Liver (tissue), 9 donors: ENCODE results near the gene RPS6KA3. TPM values are rescaled to one million over a fixed set of nuclear protein-coding genes. Genes with fewer than 3 reads are reported as not detected.

Experiments used
- DNase-seq: peaks from one replicate; pipeline ENCODE4 v3.0.0-alpha.2; 2017; ENCODE audit warnings: low spot score
- H3K27ac ChIP-seq, 2 donors: one replicate each; pipeline ENCODE4 v1.7.0; 2013; ENCODE audit warnings: inconsistent platforms in 2 of 2, low read length in 2 of 2, control low read depth in 1 of 2, low read depth in 1 of 2, mild to moderate bottlenecking in 1 of 2
- H3K27me3 ChIP-seq, 4 donors: one replicate each; pipeline versions ENCODE4 v1.6.1 to v1.7.0; 2013; ENCODE audit warnings: low read length in 3 of 4, inconsistent platforms in 1 of 4, mild to moderate bottlenecking in 1 of 4, moderate library complexity in 1 of 4; ENCODE audit not compliant: control insufficient read depth in 4 of 4, insufficient read depth in 4 of 4
- H3K36me3 ChIP-seq, 4 donors: one replicate each; pipeline versions ENCODE4 v1.6.1 to v1.7.0; 2013; ENCODE audit warnings: low read length in 3 of 4, mild to moderate bottlenecking in 3 of 4, low read depth in 1 of 4, moderate library complexity in 1 of 4; ENCODE audit not compliant: control insufficient read depth in 4 of 4, insufficient read depth in 3 of 4
- H3K4me1 ChIP-seq, 4 donors: one replicate each; pipeline versions ENCODE4 v1.6.1 to v1.7.0; 2013; ENCODE audit warnings: low read length in 3 of 4, mild to moderate bottlenecking in 3 of 4, moderate library complexity in 1 of 4; ENCODE audit not compliant: control insufficient read depth in 4 of 4, insufficient read depth in 4 of 4
- H3K4me3 ChIP-seq, 3 donors: one replicate each; pipeline versions ENCODE4 v1.6.1 to v1.7.0; 2013; ENCODE audit warnings: low read length in 3 of 3, control low read depth in 1 of 3, low read depth in 1 of 3, mild to moderate bottlenecking in 1 of 3
- H3K9ac ChIP-seq, 2 donors: one replicate each; pipeline ENCODE4 v1.7.0; 2013; ENCODE audit warnings: low read length in 2 of 2, mild to moderate bottlenecking in 2 of 2, moderate library complexity in 2 of 2, control low read depth in 1 of 2, low read depth in 1 of 2
- H3K9me3 ChIP-seq, 4 donors: one replicate each; pipeline versions ENCODE4 v1.6.1 to v1.7.0; 2013; ENCODE audit warnings: low read length in 3 of 4; ENCODE audit not compliant: control insufficient read depth in 4 of 4
- EGR1 ChIP-seq, 2 donors: IDR thresholded peaks; 2 replicates each; pipeline ENCODE4 v1.6.1; 2016 to 2018; ENCODE audit warnings: antibody characterized with exemption in 2 of 2, low read depth in 2 of 2
- FOXA1 ChIP-seq: IDR thresholded peaks from 2 replicates; pipeline ENCODE4 v1.6.1; 2016; ENCODE audit warnings: antibody characterized with exemption
- FOXA2 ChIP-seq: IDR thresholded peaks from 2 replicates; pipeline ENCODE4 v1.6.1; 2016; ENCODE audit warnings: antibody characterized with exemption
- GABPA ChIP-seq, 2 donors: IDR thresholded peaks in 1 of 2; conservative IDR thresholded peaks in 1 of 2; 2 replicates each; pipeline ENCODE4 v1.6.1; 2016; ENCODE audit warnings: antibody characterized with exemption in 2 of 2, mild to moderate bottlenecking in 1 of 2, moderate library complexity in 1 of 2
- HNF4A ChIP-seq, 2 donors: conservative IDR thresholded peaks; 2 replicates each; pipeline ENCODE4 v1.6.1; 2016; ENCODE audit warnings: antibody characterized with exemption in 2 of 2, mild to moderate bottlenecking in 2 of 2
- HNF4G ChIP-seq: IDR thresholded peaks from 2 replicates; pipeline ENCODE4 v1.6.1; 2016; ENCODE audit warnings: antibody characterized with exemption
- JUND ChIP-seq, 2 donors: IDR thresholded peaks; 2 replicates each; pipeline ENCODE4 v1.6.1; 2016; ENCODE audit warnings: antibody characterized with exemption in 2 of 2
- RXRA ChIP-seq, 2 donors: IDR thresholded peaks; 2 replicates each; pipeline ENCODE4 v1.6.1; 2017 to 2018; ENCODE audit warnings: antibody characterized with exemption in 2 of 2, mild to moderate bottlenecking in 1 of 2
- SP1 ChIP-seq: IDR thresholded peaks from 2 replicates; pipeline ENCODE4 v1.6.1; 2018; ENCODE audit warnings: antibody characterized with exemption, mild to moderate bottlenecking
- TAF1 ChIP-seq: conservative IDR thresholded peaks from 2 replicates; pipeline ENCODE4 v1.6.1; 2016; ENCODE audit warnings: antibody characterized with exemption, mild to moderate bottlenecking
- WGBS: extraction: QIAGEN DNeasy Blood & Tissue Kit; methylation state at CpG from one replicate; pipeline ENCODE4 v1.1.7; 2013; 5-methylcytosine and 5-hydroxymethylcytosine counted together
- polyA plus RNA-seq, 2 donors: library from polyadenylated mRNA; stranded (reverse) in 1 of 2; unstranded in 1 of 2; fragments of 200-250 nt in 1 of 2; fragments of >200 nt in 1 of 2; fragmentation: Nextera tagmentation in 1 of 2; extraction: Ambion mirVana in 1 of 2; gene quantifications; one replicate each; pipeline versions ENCODE4 v1.2.1 to v1.2.3, GENCODE V29; 2013 to 2015
- total RNA-seq, 2 donors: library from RNA; depleted of rRNA; stranded (reverse); fragments of >200 nt; gene quantifications; one replicate each; pipeline ENCODE4 v1.2.3, GENCODE V29; 2014
- TF ChIP-seq, protein P1 (sequence below): IDR thresholded peaks from 2 replicates; pipeline ENCODE4 v1.6.1; 2016; ENCODE audit warnings: antibody characterized with exemption, mild to moderate bottlenecking
- TF ChIP-seq, protein P2 (sequence below): IDR thresholded peaks from 2 replicates; pipeline ENCODE4 v1.6.1; 2016; ENCODE audit warnings: antibody characterized with exemption
- TF ChIP-seq, protein P3 (sequence below): fragments of 150-350 bp; IDR thresholded peaks from 2 replicates; pipeline ENCODE4 v1.5.1; 2017; ENCODE audit warnings: improper control_type of control experiment, low read depth, low read length; ENCODE audit not compliant: missing input control
- TF ChIP-seq, protein P4 (sequence below): IDR thresholded peaks from 2 replicates; pipeline ENCODE4 v1.6.1; 2016; ENCODE audit warnings: antibody characterized with exemption
- TF ChIP-seq, protein P5 (sequence below): IDR thresholded peaks from 2 replicates; pipeline ENCODE4 v1.6.1; 2016; ENCODE audit warnings: antibody characterized with exemption
- donor health status: healthy.
- donor health status: healthy.
- donor health status: healthy.
- donor health status: healthy.
- donor health status: healthy.

The RPS6KA3 gene
- total and polyA plus RNA-seq, 4 donors, result 11.1 to 69.7 (median 38.8) TPM

DNA sequence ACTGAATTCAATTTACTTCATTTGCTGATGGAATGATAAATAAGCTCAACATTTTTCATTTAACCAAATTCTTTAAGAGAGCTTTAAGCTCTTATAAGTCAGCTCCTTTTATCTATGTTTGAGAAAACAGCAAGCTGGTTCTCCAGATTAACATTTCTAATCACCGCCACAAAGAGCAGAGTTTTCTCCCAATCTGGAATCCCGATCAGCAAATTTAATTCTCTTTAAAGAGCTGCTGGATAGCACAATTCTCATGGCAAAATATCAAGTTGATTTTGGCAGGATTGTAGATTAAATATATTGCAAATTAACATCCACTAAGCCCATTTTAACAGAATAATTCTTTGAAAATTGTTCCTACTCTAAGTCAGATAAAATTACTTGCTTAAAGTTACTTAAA, 48.8 kb downstream of the RPS6KA3 start:
- Histone ChIP-seq H3K27me3 (no peaks in the 10 kb centered on the region), H3K4me1 (peaks cover 0 to 12% (median 4%) of the 10 kb centered on the region in 4 donors), H3K36me3 (no peaks in the 10 kb centered on the region), H3K9ac (peak overlapping the region; percentile 80 to 97), H3K27ac (peak overlapping the region; percentile 61 to 86), H3K9me3 (no peaks in the 10 kb centered on the region), H3K4me3 (peak overlapping the region in 2 of 3 donors; percentile 34 to 55)
- no peak for DNase-seq
- TF ChIP-seq HNF4G, result no peak
- TF ChIP-seq, protein P1, sequence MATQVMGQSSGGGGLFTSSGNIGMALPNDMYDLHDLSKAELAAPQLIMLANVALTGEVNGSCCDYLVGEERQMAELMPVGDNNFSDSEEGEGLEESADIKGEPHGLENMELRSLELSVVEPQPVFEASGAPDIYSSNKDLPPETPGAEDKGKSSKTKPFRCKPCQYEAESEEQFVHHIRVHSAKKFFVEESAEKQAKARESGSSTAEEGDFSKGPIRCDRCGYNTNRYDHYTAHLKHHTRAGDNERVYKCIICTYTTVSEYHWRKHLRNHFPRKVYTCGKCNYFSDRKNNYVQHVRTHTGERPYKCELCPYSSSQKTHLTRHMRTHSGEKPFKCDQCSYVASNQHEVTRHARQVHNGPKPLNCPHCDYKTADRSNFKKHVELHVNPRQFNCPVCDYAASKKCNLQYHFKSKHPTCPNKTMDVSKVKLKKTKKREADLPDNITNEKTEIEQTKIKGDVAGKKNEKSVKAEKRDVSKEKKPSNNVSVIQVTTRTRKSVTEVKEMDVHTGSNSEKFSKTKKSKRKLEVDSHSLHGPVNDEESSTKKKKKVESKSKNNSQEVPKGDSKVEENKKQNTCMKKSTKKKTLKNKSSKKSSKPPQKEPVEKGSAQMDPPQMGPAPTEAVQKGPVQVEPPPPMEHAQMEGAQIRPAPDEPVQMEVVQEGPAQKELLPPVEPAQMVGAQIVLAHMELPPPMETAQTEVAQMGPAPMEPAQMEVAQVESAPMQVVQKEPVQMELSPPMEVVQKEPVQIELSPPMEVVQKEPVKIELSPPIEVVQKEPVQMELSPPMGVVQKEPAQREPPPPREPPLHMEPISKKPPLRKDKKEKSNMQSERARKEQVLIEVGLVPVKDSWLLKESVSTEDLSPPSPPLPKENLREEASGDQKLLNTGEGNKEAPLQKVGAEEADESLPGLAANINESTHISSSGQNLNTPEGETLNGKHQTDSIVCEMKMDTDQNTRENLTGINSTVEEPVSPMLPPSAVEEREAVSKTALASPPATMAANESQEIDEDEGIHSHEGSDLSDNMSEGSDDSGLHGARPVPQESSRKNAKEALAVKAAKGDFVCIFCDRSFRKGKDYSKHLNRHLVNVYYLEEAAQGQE, result peak; percentile 79
- WGBS, result 25% methylated on average over 2 of the region's 2 CpGs

DNA sequence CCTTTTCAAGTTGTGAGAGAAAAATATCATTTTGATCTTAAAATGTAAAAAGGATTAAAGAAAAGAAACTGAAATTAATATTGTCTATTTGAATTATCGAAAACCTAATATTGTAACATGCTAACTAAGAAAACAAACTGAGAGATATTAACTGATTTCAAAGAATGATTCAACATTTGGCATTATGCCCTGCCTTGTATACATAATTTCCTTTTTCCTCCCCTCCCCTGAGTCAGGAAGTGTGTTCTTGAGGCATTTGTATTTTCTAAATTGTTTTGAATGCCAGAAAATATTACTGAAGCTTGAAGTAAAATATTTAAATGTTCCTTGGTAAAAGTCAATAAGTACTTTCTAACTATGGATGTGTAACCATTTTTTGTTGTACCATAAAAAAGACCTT, 49.4 kb downstream of the RPS6KA3 start:
- DNase-seq, result no peak
- Histone ChIP-seq H3K36me3 (no peaks in the 10 kb centered on the region), H3K4me3 (peak overlapping the region in 2 of 3 donors; percentile 6 to 55), H3K27ac (peak overlapping the region in 1 of 2 donors; percentile 86), H3K27me3 (no peaks in the 10 kb centered on the region), H3K9me3 (no peaks in the 10 kb centered on the region), H3K4me1 (peaks cover 0 to 13% (median 4%) of the 10 kb centered on the region in 4 donors), H3K9ac (peak overlapping the region in 1 of 2 donors; percentile 97)
- 7% methylated on average over 1 of the region's 1 CpG for WGBS
- TF ChIP-seq FOXA2, result no peak
- TF ChIP-seq JUND (IDR thresholded peaks at IDR 0.05), result peak in 1 of 2 donors; percentile 12

DNA sequence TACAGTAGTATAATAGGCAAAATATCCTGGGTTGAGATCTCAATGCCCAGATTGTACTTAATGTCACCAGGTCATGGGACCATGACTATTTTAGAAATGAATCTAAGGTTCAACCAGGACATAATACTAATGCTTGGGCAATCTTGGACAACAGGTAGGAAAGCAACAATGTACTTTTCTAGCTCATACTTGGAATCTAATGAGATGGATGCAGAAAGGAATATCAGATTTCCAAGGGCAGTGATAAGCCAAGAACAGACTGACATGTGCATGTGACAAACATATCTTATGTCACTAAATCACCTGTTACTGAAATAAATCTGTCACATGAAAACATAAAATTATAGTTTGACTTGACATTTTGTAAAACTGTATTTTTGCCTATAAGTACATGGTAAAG, 51.1 kb downstream of the RPS6KA3 start:
- Histone ChIP-seq H3K36me3 (no peaks in the 10 kb centered on the region), H3K4me3 (no peak overlapping the region), H3K4me1 (peaks cover 0 to 9% (median 2%) of the 10 kb centered on the region in 4 donors), H3K27ac (peak overlapping the region in 1 of 2 donors; percentile 28), H3K27me3 (no peaks in the 10 kb centered on the region), H3K9ac (no peak overlapping the region), H3K9me3 (no peaks in the 10 kb centered on the region)
- no peak for DNase-seq
- TF ChIP-seq SP1, result no peak
- TF ChIP-seq HNF4A (conservative IDR thresholded peaks at IDR 0.05), result peak in 1 of 2 donors; percentile 22

DNA sequence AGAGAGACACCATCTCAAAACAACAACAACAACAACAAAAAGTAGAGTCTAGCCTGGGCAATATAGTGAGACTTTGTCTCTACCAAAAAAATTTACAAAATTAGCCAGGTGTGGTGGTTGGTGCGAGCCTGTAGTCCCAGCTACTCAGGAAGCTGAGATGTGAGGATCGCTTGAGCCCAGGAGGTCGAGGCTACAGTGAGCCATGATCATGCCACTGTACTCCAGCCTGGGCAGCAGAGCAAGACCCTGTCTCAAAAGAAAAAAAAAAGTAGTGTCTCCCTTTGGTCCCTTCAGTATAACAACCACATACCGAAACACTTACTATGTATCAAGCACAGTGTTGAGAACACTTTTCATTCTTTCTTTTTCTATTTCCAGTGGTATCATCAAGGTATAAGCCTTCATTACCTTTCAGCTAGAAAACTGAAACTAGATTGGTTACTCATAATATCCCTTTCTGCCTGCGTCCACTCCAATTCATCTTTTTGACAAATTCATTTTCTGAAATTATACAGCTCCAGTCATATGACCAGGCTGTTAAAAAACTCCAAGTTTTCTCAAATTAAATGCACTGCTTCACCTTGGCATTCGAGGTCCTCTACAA, 54.1 kb downstream of the RPS6KA3 start:
- TF ChIP-seq HNF4A (conservative IDR thresholded peaks at IDR 0.05), result no peak
- no peak for TF ChIP-seq JUND (IDR thresholded peaks at IDR 0.05)
- TF ChIP-seq FOXA2, result no peak
- TF ChIP-seq, protein P2, sequence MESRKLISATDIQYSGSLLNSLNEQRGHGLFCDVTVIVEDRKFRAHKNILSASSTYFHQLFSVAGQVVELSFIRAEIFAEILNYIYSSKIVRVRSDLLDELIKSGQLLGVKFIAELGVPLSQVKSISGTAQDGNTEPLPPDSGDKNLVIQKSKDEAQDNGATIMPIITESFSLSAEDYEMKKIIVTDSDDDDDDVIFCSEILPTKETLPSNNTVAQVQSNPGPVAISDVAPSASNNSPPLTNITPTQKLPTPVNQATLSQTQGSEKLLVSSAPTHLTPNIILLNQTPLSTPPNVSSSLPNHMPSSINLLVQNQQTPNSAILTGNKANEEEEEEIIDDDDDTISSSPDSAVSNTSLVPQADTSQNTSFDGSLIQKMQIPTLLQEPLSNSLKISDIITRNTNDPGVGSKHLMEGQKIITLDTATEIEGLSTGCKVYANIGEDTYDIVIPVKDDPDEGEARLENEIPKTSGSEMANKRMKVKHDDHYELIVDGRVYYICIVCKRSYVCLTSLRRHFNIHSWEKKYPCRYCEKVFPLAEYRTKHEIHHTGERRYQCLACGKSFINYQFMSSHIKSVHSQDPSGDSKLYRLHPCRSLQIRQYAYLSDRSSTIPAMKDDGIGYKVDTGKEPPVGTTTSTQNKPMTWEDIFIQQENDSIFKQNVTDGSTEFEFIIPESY, result no peak
- TF ChIP-seq GABPA (IDR thresholded peaks at IDR 0.05 in 1 of 2, conservative IDR thresholded peaks at IDR 0.05 in 1 of 2), result no peak
- TF ChIP-seq SP1, result no peak
- TF ChIP-seq, protein P3, sequence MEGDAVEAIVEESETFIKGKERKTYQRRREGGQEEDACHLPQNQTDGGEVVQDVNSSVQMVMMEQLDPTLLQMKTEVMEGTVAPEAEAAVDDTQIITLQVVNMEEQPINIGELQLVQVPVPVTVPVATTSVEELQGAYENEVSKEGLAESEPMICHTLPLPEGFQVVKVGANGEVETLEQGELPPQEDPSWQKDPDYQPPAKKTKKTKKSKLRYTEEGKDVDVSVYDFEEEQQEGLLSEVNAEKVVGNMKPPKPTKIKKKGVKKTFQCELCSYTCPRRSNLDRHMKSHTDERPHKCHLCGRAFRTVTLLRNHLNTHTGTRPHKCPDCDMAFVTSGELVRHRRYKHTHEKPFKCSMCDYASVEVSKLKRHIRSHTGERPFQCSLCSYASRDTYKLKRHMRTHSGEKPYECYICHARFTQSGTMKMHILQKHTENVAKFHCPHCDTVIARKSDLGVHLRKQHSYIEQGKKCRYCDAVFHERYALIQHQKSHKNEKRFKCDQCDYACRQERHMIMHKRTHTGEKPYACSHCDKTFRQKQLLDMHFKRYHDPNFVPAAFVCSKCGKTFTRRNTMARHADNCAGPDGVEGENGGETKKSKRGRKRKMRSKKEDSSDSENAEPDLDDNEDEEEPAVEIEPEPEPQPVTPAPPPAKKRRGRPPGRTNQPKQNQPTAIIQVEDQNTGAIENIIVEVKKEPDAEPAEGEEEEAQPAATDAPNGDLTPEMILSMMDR, result no peak
- no peak for TF ChIP-seq RXRA (IDR thresholded peaks at IDR 0.05)
- TF ChIP-seq TAF1, result no peak
- TF ChIP-seq EGR1 (IDR thresholded peaks at IDR 0.05; ENCODE audit: low read depth in 2 of 2), result no peak
- no peak for TF ChIP-seq FOXA1
- TF ChIP-seq, protein P4, sequence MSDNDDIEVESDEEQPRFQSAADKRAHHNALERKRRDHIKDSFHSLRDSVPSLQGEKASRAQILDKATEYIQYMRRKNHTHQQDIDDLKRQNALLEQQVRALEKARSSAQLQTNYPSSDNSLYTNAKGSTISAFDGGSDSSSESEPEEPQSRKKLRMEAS, result no peak
- TF ChIP-seq, protein P5, sequence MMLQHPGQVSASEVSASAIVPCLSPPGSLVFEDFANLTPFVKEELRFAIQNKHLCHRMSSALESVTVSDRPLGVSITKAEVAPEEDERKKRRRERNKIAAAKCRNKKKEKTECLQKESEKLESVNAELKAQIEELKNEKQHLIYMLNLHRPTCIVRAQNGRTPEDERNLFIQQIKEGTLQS, result no peak
- H3K36me3 ChIP-seq, result peaks cover 0 to 3% (median 1%) of the 10 kb centered on the region in 4 donors
- H3K9ac ChIP-seq, result no peak overlapping the region
- H3K9me3 ChIP-seq, result no peaks in the 10 kb centered on the region
- H3K4me3 ChIP-seq, result no peak overlapping the region
- H3K27ac ChIP-seq, result no peak overlapping the region
- H3K27me3 ChIP-seq, result no peaks in the 10 kb centered on the region
- H3K4me1 ChIP-seq, result peaks cover 6 to 22% (median 7%) of the 10 kb centered on the region in 4 donors
- no peak for DNase-seq
- WGBS, result 95% methylated on average over 6 of the region's 6 CpGs
